Liver (tissue), 3 donors: ENCODE results near the gene KSR2.

Source experiments
- ATF3 ChIP-seq: IDR thresholded peaks from 2 replicates; pipeline ENCODE4 v1.6.1; 2016; ENCODE audit warnings: antibody characterized with exemption
- CTCF ChIP-seq: fragments of 150-350 bp; IDR thresholded peaks from 2 replicates; pipeline ENCODE4 v1.5.1; 2017; ENCODE audit warnings: improper control_type of control experiment, low read depth, low read length; ENCODE audit not compliant: missing input control
- EGR1 ChIP-seq, 2 donors: IDR thresholded peaks; 2 replicates each; pipeline ENCODE4 v1.6.1; 2016 to 2018; ENCODE audit warnings: antibody characterized with exemption in 2 of 2, low read depth in 2 of 2
- HNF4G ChIP-seq: IDR thresholded peaks from 2 replicates; pipeline ENCODE4 v1.6.1; 2016; ENCODE audit warnings: antibody characterized with exemption
- JUND ChIP-seq, 2 donors: IDR thresholded peaks; 2 replicates each; pipeline ENCODE4 v1.6.1; 2016; ENCODE audit warnings: antibody characterized with exemption in 2 of 2
- MAX ChIP-seq: IDR thresholded peaks from 2 replicates; pipeline ENCODE4 v1.6.1; 2016; ENCODE audit warnings: antibody characterized with exemption
- RAD21 ChIP-seq, 2 donors: IDR thresholded peaks; 2 replicates each; pipeline ENCODE4 v1.6.1; 2016; ENCODE audit warnings: antibody characterized with exemption in 2 of 2, mild to moderate bottlenecking in 2 of 2
- REST ChIP-seq: IDR thresholded peaks from 2 replicates; pipeline ENCODE4 v1.6.1; 2016; ENCODE audit warnings: antibody characterized with exemption, mild to moderate bottlenecking
- SP1 ChIP-seq: IDR thresholded peaks from 2 replicates; pipeline ENCODE4 v1.6.1; 2018; ENCODE audit warnings: antibody characterized with exemption, mild to moderate bottlenecking
- YY1 ChIP-seq: IDR thresholded peaks from 2 replicates; pipeline ENCODE4 v1.6.1; 2016; ENCODE audit warnings: antibody characterized with exemption, mild to moderate bottlenecking
- ZBTB33 ChIP-seq: IDR thresholded peaks from 2 replicates; pipeline ENCODE4 v1.6.1; 2016; ENCODE audit warnings: antibody characterized with exemption
- donor health status: healthy.
- donor health status: healthy.

- TF ChIP-seq CTCF: no peak
- no peak for TF ChIP-seq JUND (IDR thresholded peaks at IDR 0.05)
- no peak for TF ChIP-seq REST
- no peak for TF ChIP-seq RAD21 (IDR thresholded peaks at IDR 0.05)
- no peak for TF ChIP-seq EGR1 (IDR thresholded peaks at IDR 0.05; ENCODE audit: low read depth in 2 of 2)
- TF ChIP-seq HNF4G: no peak
- no peak for TF ChIP-seq ATF3
- TF ChIP-seq MAX: no peak
- TF ChIP-seq YY1: no peak
- TF ChIP-seq ZBTB33: no peak
- TF ChIP-seq SP1: no peak
Measured at GRCh38 chr12:117819160-117819559, 149.6 kb downstream of the KSR2 start.
